Activated CD8-positive, alpha-beta T cell treated with anti-CD3 and anti-CD28 coated beads for 36 hours (primary cell): ENCODE results near the gene NUPR2. TPM values are rescaled to one million over a fixed set of nuclear protein-coding genes. Genes with fewer than 3 reads are reported as not detected.
"Not testable (repeated sequence)": the region's sequence is repeated elsewhere in the genome, so short reads cannot be mapped to it uniquely, and the experiment has no call there.

Experiments
- ATAC-seq: fragments of 200-7000 bp; cut with Tn5 transposase; one replicate; pipeline ENCODE4 v1.10.0; 2021; ENCODE audit warnings: mild to moderate bottlenecking, moderate library complexity
- CTCF ChIA-PET: fragments of 350-600 bp; sonication (Branson Sonifier 250); formaldehyde crosslinking; loops from one replicate; lab custom pipeline; 2021; ENCODE audit warnings: antibody characterized with exemption; lab: Charles Lee
- POLR2A ChIA-PET: fragments of 350-600 bp; sonication (Branson Sonifier 250); formaldehyde crosslinking; loops from one replicate; lab custom pipeline; 2021; ENCODE audit warnings: antibody characterized with exemption; lab: Charles Lee
- DNase-seq: peaks from one replicate; pipeline ENCODE4 v3.0.0-alpha.2; 2020
- H3K27ac Mint-ChIP-seq: one replicate; pipeline ENCODE4 v1.8.0; 2021; ENCODE audit warnings: mild to moderate bottlenecking, mixed read lengths
- H3K27me3 Mint-ChIP-seq: one replicate; pipeline ENCODE4 v1.8.0; 2021; ENCODE audit warnings: mixed read lengths
- H3K36me3 Mint-ChIP-seq: one replicate; pipeline ENCODE4 v1.8.0; 2021; ENCODE audit warnings: low read depth, mixed read lengths
- H3K4me1 Mint-ChIP-seq: one replicate; pipeline ENCODE4 v1.8.0; 2021; ENCODE audit warnings: low read depth, mixed read lengths
- H3K4me3 Mint-ChIP-seq: one replicate; pipeline ENCODE4 v1.8.0; 2021; ENCODE audit warnings: mild to moderate bottlenecking, moderate library complexity, mixed read lengths
- H3K9me3 Mint-ChIP-seq: one replicate; pipeline ENCODE4 v1.8.0; 2021; ENCODE audit warnings: mixed read lengths
- CTCF ChIP-seq: fragments of 200-600 bp; IDR thresholded peaks from one replicate; pipeline ENCODE4 v1.8.0; 2022; ENCODE audit warnings: antibody characterized with exemption, mild to moderate bottlenecking
- intact Hi-C: fragments of 100-400 bp; cut with micrococcal nuclease; formaldehyde crosslinking; loops from one replicate; pipeline ENCODE4 v1.10.0; 2022
- total RNA-seq, 2 experiments: library from RNA; stranded (reverse); gene quantifications; one replicate each; pipeline ENCODE4 v1.2.3, GENCODE V29; 2021

NUPR2 gene
- total RNA-seq, 2 experiments from 2014 or later: not detected

DNA sequence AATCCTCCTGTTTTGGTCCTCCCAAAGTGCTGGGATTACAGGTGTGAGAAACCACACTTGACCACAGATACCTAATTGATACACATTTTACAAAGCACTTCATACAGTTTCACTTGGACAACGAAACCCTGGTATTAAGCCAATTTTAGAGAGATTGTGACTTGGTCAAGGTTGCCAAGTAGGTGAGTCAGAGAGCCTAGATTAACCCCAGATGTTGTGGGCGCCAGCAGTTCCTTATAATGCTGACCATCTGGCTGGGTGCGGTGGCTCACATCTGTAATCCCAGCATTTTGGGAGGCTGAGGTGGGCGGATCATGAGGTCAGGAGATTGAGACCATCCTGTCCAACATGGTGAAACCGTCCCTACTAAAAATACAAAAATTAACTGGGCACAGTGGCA, 18.5 kb downstream of the NUPR2 start:
- H3K27me3 Mint-ChIP-seq: no peaks in the 10 kb centered on the region
- DNase-seq (no peak), ATAC-seq (no peak)
- CTCF ChIA-PET: interaction anchor here (1.9 kb wide), 1 partner anchor 23 kb away, joined by 6 read pairs; no protein-coding TSS in a partner anchor
- H3K36me3 Mint-ChIP-seq: peaks cover 25% of the 10 kb centered on the region
- no peak for TF ChIP-seq CTCF
- POLR2A ChIA-PET: no interaction called here
- H3K9me3 Mint-ChIP-seq: no peaks in the 10 kb centered on the region
- intact Hi-C loops: no loop called here
- no peak overlapping the region for H3K4me3 Mint-ChIP-seq
- H3K27ac Mint-ChIP-seq: no peak overlapping the region
- peaks cover 5% of the 10 kb centered on the region for H3K4me1 Mint-ChIP-seq

DNA sequence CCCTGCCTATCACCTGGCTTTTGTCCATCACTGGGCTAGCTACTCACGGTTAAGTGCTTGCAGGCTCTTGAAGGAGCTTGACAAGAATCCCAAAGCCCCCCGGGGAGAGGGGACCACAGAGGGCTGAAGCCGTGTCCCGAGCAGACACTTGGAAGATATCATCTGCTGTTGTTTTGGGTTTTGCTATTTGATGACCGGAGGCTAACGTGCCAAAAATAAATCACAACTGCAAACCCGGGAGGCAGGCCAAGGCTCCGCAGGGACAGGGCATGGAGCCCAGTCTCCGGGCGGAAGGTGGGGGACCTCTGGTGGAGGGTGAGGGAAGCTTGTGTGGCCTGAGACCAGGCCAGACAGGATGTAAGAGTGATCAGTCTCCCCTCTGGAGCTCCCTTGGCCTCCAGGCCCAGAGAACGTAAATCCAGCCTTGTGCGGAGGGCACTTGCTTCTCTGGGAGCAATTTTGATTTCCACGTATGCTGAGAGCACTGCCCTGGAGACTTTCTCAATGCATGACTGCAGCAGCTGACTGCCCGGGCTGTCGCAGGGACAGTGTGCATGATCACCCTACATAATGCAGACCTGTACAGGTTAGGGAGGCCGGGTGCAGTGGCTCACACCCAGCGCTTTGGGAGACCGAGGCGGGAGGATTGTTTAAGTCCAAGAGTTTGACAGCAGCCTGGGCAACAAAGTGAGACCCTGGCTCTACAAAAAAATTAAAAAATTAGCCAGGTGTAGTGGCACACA, 23.3 kb downstream of the NUPR2 start, which contains the start of gene PHKG1:
TSS of gene PHKG1 (minus strand) at position 164 of the 743 bp plus-strand sequence. CDS start 4,011 bp downstream, outside the sequence.
- CTCF ChIA-PET: interaction anchor here (1.6 kb wide), 1 partner anchor 28 kb away, joined by 4 read pairs; no protein-coding TSS in a partner anchor
- Mint-ChIP-seq H3K9me3 (no peaks in the 10 kb centered on the region), H3K27me3 (no peaks in the 10 kb centered on the region), H3K36me3 (peaks cover 11% of the 10 kb centered on the region), H3K4me3 (no peak within 1 kb of the TSS), H3K4me1 (no peaks in the 10 kb centered on the region), H3K27ac (peak within 1 kb of the TSS; percentile 38)
- TF ChIP-seq CTCF: no peak
- POLR2A ChIA-PET: interaction anchor here (1.2 to 1.7 kb wide), 3 partner anchors 9 to 27 kb away, joined by 3 to 6 read pairs (median 3); no protein-coding TSS in a partner anchor
- DNase-seq (no peak), ATAC-seq (no peak)
- intact Hi-C loops: no loop called here

DNA sequence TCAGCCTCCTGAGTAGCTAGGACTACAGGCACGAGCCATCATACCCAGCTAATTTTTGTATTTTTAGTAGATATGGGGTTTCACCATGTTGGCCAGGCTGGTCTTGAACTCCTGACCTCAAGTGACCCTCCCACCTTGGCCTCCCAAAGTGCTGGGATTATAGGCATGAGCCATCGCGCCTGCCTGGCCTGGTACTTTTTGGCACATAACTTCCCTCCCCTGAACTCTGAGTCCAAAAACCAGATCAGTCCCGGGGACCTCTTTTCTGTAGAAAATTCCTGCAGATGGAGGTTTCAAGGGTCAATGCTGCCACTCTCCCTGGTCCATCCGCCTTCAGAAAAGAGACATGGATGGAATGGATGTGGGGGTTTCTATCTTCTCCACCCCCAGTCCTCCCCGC, 23.8 kb downstream of the NUPR2 start:
- H3K4me1 Mint-ChIP-seq, H3K27ac Mint-ChIP-seq, H3K9me3 Mint-ChIP-seq, DNase-seq, ATAC-seq, intact Hi-C loops, H3K36me3 Mint-ChIP-seq, H3K4me3 Mint-ChIP-seq, H3K27me3 Mint-ChIP-seq: not testable (repeated sequence)
- CTCF ChIA-PET: interaction anchor here (1.0 to 1.6 kb wide), 2 partner anchors 18 to 27 kb away, joined by 4 to 6 read pairs; no protein-coding TSS in a partner anchor
- POLR2A ChIA-PET: interaction anchor here (0.9 to 1.7 kb wide), 5 partner anchors 9 to 28 kb away, joined by 3 to 6 read pairs (median 3); partner anchors contain the start of gene SUMF2

- intact Hi-C loops: no loop called here
- no peaks in the 10 kb centered on the region for H3K9me3 Mint-ChIP-seq
- ChIA-PET CTCF (interaction anchor here (1.0 kb wide), 1 partner anchor 17 kb away, joined by 6 read pairs; no protein-coding TSS in a partner anchor), POLR2A (interaction anchor here (0.9 to 1.7 kb wide), 4 partner anchors 8 to 27 kb away, joined by 3 to 6 read pairs (median 4); partner anchors contain the start of gene SUMF2)
- DNase-seq: no peak
- ATAC-seq: no peak
- no peak overlapping the region for H3K4me3 Mint-ChIP-seq
- TF ChIP-seq CTCF: no peak
- no peak overlapping the region for H3K27ac Mint-ChIP-seq
- peaks cover 8% of the 10 kb centered on the region for H3K36me3 Mint-ChIP-seq
- no peaks in the 10 kb centered on the region for H3K4me1 Mint-ChIP-seq
- no peaks in the 10 kb centered on the region for H3K27me3 Mint-ChIP-seq
Measured at GRCh38 chr7:56091591-56091990, 24.6 kb downstream of the NUPR2 start.

GRCh38 chr7:56087445-56087844, 28.8 kb downstream of the NUPR2 start:
- CTCF ChIA-PET: no interaction called here
- Mint-ChIP-seq H3K27ac (no peak overlapping the region), H3K9me3 (no peaks in the 10 kb centered on the region), H3K27me3 (no peaks in the 10 kb centered on the region), H3K4me3 (no peak overlapping the region), H3K4me1 (no peaks in the 10 kb centered on the region), H3K36me3 (peaks cover 9% of the 10 kb centered on the region)
- ATAC-seq (no peak), DNase-seq (no peak)
- TF ChIP-seq CTCF: no peak
- POLR2A ChIA-PET: interaction anchor here (0.8 to 2.2 kb wide), 4 partner anchors 9 to 21 kb away, joined by 3 to 7 read pairs (median 3); no protein-coding TSS in a partner anchor
- intact Hi-C loops: no loop called here
